HG03135 (cell line): Measurements from ENCODE around the gene BRD3OS.

Experiments used
- ATAC-seq: cut with Tn5 transposase; IDR thresholded peaks from one replicate; pipeline ENCODE4 v1.9.1; 2021; ENCODE audit warnings: mild to moderate bottlenecking, moderate library complexity; ENCODE audit not compliant: unreplicated experiment

The BRD3OS gene

DNA sequence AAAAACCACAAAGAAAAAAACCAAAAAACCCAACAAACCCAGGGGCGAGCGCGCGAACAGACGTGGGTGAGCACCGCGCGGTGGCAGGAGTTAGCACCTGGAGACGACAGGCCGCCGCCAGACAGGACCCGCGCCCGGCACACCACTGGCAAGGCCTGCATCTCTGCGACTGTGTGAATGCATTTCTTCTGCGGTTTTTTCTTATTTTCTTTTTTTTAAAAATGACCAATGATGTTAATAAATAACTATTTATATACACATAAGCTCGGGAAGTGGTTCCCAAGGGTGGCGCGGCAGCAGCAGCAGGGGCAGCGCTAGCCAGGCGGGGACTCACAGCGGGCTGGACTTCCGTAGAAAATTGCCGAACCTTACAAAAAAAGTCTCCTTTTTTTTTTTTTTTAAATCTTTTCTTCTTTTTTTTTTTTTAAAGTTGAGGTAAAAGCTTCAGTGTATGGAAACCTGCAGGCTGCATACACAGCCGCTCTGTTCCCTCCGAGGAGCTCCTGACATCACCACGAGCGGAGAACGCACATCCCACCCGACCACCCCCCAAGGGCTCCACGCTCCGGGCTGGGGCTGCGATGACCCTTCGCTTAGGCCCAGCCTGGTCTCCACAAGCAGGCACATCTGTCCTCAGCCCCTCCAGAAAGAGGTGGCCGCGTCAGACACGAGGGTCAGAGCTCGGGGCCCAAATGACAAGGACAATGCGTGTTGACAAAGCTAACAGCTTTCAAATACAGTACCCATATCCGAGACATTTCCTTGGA lies 7.4 kb downstream of the BRD3OS start:
- ATAC-seq = no peak

DNA sequence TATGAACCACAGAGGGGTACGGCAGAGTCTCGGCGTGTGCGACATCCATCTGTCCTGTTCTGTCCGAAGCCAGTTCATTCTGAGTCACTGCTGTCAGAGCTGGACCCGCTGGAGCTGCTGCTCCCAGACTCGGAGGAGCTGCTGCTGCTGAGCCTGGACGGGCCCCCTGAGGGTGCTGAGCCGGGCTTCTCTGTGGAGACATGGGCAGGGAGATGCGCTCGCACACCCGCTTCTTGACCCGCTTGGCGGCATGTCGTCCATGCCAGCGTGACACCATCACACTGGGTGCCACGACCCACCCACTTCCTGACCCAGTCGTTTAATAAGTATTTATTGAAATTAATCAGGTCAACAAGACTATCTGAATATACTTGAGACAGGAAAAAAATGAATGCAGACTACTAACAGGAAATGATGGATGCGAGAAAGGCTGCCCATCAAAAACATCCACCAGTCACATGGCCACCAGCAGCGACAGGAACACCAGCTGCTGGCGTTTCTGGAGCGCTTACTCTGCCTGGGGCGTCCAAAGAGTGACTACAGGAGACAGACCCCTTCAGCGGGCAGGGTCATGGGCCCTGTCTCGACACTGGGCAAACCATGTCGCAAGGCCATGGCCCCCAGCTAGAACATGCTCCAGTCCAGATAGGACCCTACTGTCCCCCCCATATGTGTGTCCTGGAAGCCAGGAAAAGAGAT lies 8.4 kb downstream of the BRD3OS start:
- no peak for ATAC-seq

DNA sequence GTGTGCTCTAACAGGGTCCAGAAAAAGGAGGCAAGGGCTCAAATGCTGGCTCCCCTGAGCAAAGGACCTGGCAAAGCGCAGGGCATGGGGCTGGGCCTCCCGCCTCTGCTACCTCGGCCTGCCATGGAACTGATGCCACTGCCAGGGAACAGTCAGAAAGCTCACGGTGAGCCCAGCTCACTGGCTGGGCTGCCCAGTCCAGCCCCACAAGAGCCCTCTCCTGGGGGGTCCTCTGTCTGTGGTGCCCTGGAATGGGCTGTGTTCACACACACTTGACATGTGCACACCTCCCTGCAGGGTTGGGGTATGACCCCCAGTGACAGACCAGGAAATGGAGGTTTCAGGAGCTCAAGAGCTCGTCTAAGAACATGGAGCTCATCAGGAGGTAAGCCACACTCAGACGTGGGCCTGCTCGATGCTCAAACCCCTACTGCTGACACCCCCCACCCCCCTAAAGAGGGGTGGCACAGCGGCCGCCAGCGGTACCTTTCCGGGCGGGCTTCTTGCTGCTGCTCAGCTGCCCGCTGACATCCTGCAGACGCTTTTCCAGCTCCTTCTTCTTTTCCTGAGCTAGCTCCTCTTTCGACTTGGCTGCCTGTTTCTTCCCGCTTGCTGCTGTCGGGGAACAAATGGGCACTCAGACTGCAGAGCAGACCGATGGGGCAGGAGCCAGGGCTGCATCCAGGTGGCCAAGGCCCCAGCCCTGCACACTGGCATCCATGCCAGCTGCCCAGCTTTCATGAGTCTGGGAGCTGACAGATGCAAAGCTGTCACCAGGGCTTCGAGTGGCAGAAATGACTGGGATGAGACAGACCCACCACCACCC lies 9.1 kb downstream of the BRD3OS start:
- ATAC-seq = no peak

- no peak for ATAC-seq
These were observed 10.1 kb downstream of the BRD3OS start for GRCh38 chr9:134035041-134036039.

DNA sequence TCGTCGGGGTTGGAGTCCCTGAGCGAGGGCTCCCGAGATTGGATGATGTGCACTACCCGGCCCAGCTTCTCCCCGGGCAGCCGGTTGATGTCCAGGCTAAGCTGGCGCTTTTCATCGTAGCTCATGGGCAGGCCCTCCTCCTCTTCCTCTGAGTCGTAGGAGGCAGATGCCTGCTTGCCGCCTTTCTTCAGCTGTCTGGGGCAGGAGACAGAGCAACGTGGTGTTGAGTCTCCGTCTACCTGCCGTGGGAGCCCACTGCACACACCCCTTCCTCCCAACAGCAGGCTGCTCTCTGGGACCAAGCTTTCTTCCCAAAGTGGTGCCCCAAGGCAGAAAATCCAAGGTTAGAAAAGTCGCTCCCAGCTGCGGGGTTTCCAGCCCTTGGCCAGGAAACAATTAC lies 10.8 kb downstream of the BRD3OS start:
- ATAC-seq = no peak

- no peak for ATAC-seq
These were observed 12.4 kb downstream of the BRD3OS start for GRCh38 chr9:134037641-134038040.

GRCh38 chr9:134039386-134040175 lies 14.3 kb downstream of the BRD3OS start:
- ATAC-seq = no peak

GRCh38 chr9:134040176-134040565 lies 14.9 kb downstream of the BRD3OS start:
- no peak for ATAC-seq

DNA sequence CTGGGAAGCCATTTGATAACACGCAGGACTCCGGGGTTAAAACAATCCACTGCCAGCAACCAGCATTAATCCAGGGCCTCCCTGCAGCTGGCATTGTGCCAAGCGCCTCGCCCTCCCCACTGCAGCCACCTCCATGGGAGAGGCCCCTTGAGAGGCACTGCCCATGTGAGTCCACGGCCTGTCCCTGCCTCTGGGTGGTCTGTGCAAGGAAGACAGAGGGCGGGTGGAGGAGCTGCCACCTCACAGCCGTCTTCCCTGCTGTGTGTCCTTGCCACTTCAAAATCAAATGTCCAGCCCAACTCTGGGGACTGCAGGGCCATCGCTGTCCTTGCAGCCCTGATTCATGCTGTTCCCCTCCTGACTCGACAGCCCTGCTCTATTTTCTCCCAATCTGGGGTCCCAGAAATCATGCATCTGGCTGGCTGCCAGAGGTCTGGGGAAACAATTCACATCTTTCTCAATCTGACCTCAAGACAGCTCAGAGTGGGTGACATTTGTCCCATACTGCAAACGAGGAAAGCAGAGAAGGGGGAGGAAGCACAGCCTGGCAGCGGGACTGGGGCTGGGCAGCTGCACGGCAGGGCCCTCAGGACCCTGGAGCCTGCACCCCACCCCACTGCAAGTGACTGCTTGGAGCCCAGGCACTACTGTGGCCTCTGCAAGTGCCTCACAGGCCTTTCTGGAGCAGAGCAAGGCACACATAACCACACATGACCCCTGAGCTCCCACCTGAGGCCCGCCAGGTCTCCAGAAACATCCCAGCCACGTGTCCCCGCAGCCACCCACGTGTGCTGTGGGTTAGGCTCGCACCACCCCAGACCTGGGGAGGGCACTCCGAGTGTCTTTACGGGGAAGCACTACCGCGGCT lies 15.7 kb downstream of the BRD3OS start:
- no peak for ATAC-seq

DNA sequence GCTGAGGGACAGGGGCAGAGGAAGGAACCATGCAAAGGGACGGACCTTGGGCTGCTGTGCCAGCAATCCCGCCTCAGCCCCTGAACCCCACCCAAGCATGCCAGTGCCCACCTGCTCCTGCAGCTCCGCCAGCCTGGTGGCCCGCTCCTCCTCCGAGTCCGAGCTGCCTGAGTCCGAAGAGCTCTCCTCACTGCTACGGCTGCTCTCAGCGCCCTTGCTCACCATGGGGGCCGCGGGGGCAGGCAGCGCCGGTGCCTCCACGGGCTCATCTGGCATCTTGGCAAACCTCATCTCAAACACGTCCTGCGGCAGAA lies 16.3 kb downstream of the BRD3OS start:
- no peak for ATAC-seq

DNA sequence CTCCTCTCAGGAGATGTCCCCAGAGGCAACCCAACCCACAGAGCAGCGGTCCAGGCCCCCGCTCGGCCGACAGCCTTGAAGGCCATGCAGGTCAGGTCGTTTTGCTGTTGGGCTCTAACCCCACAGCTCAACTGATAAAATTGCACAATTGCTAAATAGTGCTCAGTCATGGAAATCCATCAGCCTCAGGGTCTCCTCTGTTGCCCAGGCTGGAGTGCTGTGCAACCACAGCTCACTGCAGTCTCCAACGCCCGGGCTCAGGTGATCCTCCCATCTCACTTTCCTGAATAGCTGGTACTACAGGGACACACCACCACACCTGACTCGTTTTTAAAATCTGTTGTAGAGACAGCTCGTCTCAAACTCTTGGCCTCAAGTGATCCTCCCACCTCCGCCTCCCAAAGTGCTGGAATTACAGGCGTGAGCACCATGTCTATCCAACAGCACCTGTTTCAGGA lies 18.3 kb downstream of the BRD3OS start:
- ATAC-seq = no peak

- no peak for ATAC-seq
These were observed 19.7 kb downstream of the BRD3OS start for GRCh38 chr9:134044944-134045343.

- no peak for ATAC-seq
These were observed 20.7 kb downstream of the BRD3OS start for GRCh38 chr9:134045841-134046544.

GRCh38 chr9:134046894-134047681 lies 21.8 kb downstream of the BRD3OS start:
- ATAC-seq = no peak

GRCh38 chr9:134047868-134048581 lies 22.7 kb downstream of the BRD3OS start:
- ATAC-seq = no peak

DNA sequence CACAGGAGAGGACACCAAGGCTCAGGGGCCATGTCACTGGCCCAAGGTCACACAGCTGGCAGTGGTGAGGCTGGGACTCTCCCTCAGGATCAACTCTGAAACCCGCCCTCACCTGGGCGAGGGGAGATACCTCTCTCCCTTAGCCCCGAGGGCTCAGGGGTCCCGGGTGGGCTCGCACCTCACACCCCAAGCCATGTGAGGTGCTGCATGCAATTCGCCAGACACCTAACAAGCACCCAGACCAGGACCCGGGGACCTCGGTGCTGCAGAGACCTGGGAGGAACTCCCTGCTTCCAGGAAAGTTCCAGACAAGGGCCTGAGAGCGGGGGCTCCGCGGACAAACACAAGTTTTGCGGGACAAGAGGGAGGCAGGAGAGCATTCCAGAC lies 23.3 kb downstream of the BRD3OS start:
- no peak for ATAC-seq

DNA sequence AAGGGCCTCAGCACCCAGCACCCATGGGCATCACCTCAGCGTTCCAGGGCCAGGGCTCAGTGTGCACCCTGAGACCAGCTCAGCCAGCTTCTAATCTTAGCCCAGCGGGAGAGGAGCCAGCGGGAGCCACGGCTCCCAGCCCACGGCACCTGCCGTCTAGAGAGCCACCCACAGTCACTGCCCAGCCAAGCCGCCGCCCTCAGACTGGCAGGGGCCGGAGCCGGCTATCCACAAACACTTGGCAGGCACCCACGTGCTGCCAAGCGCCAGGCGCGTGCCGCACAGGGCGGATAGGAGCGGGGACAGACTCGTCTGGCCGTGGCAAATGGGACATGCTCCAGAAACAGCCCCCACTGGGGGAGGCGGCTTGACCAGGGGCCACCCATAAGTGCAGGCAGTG lies 24.0 kb downstream of the BRD3OS start:
- ATAC-seq = no peak
